ENCODE measurements around the gene GPATCH1. TPM values are rescaled to one million over a fixed set of nuclear protein-coding genes. Genes with fewer than 3 reads are reported as not detected.

GPATCH1 gene
- total and polyA plus RNA-seq, 2 of the 13 experiments (the other 11 are each of a cell fraction or from before 2014, with no cell fraction given), result 6.8 to 6.9 TPM

DNA sequence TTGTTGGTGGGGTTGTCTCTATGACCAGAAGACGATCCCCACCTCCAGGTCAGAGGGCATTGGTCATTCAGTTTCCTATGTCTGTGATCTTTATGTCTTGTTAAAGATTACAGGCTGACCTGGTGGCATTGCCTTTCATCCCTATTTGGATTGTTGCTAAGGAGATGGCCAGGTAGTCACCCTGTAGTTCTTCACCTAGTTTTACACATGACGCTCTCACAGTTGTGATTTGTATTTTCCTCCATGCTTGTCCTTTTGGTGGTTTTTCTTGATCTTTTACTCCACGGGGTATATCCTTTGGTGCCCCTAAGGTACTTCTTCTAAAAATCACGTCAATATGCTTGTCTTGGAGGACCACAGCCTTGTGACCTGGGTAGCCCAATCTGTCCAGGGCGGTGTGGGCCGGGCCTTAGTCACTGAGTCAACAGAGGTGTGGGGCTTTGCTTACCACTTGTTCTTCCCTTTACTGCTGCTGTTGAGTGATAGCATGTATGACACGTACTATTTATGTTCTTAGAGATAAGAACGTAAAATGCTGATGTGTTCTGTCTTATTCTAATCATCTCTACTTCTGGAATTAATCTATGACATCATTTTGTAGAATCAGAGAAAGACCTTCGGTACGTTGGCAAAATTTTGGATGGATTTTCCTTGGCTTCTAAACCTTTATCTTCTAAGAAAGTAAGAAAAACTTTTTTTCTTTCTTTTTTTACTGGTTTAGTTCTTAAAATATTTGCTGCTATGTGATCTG lies 20.1 kb downstream of the GPATCH1 start (continued):
- TF ChIP-seq POLR2AphosphoS5 (IDR thresholded peaks at IDR 0.05; ENCODE audit: low read depth, low read length) (no peak), IRX3 (CRISPR knock-in tag; IDR thresholded peaks at IDR 0.05; ENCODE audit: borderline replicate concordance, low read depth) (no peak), NAIF1 (CRISPR knock-in tag; IDR thresholded peaks at IDR 0.05; ENCODE audit: borderline replicate concordance) (no peak), ZBTB21 (CRISPR knock-in tag; IDR thresholded peaks at IDR 0.05) (no peak), ZNF280D (CRISPR knock-in tag; IDR thresholded peaks at IDR 0.05) (no peak), CHD2 (IDR thresholded peaks at IDR 0.05; ENCODE audit: low read depth, low read length) (no peak), ZNF781 (CRISPR knock-in tag; IDR thresholded peaks at IDR 0.05; ENCODE audit: borderline replicate concordance, not compliant biosample characterization) (no peak), NCOA1 (CRISPR knock-in tag; IDR thresholded peaks at IDR 0.05) (no peak), NBN (conservative IDR thresholded peaks at IDR 0.05) (no peak), DR1 (CRISPR knock-in tag; IDR thresholded peaks at IDR 0.05) (no peak), NR3C1 (CRISPR knock-in tag; IDR thresholded peaks at IDR 0.05) (no peak), ZBTB1 (CRISPR knock-in tag; IDR thresholded peaks at IDR 0.05; ENCODE audit: borderline replicate concordance) (no peak), KLF12 (CRISPR knock-in tag; IDR thresholded peaks at IDR 0.05; ENCODE audit: borderline replicate concordance) (no peak), BCL6 (CRISPR knock-in tag; IDR thresholded peaks at IDR 0.05) (peak; percentile 96), ZNF160 (CRISPR knock-in tag; IDR thresholded peaks at IDR 0.05) (no peak), ZFY (CRISPR knock-in tag; IDR thresholded peaks at IDR 0.05) (no peak)
- TF ChIP-seq, protein P1, sequence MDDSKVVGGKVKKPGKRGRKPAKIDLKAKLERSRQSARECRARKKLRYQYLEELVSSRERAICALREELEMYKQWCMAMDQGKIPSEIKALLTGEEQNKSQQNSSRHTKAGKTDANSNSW (CRISPR knock-in tag; IDR thresholded peaks at IDR 0.05; ENCODE audit: borderline replicate concordance), result no peak
- TF ChIP-seq, protein P2, sequence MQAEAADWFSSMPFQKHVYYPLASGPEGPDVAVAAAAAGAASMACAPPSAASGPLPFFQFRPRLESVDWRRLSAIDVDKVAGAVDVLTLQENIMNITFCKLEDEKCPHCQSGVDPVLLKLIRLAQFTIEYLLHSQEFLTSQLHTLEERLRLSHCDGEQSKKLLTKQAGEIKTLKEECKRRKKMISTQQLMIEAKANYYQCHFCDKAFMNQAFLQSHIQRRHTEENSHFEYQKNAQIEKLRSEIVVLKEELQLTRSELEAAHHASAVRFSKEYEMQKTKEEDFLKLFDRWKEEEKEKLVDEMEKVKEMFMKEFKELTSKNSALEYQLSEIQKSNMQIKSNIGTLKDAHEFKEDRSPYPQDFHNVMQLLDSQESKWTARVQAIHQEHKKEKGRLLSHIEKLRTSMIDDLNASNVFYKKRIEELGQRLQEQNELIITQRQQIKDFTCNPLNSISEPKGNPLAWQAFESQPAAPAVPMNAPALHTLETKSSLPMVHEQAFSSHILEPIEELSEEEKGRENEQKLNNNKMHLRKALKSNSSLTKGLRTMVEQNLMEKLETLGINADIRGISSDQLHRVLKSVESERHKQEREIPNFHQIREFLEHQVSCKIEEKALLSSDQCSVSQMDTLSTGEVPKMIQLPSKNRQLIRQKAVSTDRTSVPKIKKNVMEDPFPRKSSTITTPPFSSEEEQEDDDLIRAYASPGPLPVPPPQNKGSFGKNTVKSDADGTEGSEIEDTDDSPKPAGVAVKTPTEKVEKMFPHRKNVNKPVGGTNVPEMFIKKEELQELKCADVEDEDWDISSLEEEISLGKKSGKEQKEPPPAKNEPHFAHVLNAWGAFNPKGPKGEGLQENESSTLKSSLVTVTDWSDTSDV (CRISPR knock-in tag; IDR thresholded peaks at IDR 0.05), result no peak
- TF ChIP-seq, protein P3, sequence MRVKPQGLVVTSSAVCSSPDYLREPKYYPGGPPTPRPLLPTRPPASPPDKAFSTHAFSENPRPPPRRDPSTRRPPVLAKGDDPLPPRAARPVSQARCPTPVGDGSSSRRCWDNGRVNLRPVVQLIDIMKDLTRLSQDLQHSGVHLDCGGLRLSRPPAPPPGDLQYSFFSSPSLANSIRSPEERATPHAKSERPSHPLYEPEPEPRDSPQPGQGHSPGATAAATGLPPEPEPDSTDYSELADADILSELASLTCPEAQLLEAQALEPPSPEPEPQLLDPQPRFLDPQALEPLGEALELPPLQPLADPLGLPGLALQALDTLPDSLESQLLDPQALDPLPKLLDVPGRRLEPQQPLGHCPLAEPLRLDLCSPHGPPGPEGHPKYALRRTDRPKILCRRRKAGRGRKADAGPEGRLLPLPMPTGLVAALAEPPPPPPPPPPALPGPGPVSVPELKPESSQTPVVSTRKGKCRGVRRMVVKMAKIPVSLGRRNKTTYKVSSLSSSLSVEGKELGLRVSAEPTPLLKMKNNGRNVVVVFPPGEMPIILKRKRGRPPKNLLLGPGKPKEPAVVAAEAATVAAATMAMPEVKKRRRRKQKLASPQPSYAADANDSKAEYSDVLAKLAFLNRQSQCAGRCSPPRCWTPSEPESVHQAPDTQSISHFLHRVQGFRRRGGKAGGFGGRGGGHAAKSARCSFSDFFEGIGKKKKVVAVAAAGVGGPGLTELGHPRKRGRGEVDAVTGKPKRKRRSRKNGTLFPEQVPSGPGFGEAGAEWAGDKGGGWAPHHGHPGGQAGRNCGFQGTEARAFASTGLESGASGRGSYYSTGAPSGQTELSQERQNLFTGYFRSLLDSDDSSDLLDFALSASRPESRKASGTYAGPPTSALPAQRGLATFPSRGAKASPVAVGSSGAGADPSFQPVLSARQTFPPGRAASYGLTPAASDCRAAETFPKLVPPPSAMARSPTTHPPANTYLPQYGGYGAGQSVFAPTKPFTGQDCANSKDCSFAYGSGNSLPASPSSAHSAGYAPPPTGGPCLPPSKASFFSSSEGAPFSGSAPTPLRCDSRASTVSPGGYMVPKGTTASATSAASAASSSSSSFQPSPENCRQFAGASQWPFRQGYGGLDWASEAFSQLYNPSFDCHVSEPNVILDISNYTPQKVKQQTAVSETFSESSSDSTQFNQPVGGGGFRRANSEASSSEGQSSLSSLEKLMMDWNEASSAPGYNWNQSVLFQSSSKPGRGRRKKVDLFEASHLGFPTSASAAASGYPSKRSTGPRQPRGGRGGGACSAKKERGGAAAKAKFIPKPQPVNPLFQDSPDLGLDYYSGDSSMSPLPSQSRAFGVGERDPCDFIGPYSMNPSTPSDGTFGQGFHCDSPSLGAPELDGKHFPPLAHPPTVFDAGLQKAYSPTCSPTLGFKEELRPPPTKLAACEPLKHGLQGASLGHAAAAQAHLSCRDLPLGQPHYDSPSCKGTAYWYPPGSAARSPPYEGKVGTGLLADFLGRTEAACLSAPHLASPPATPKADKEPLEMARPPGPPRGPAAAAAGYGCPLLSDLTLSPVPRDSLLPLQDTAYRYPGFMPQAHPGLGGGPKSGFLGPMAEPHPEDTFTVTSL (CRISPR knock-in tag; IDR thresholded peaks at IDR 0.05; ENCODE audit: borderline replicate concordance), result peak; percentile 59; the same call in 1 of the 2 replicates
